ENCODE data around the gene METTL4. TPM values are rescaled to one million over a fixed set of nuclear protein-coding genes. Genes with fewer than 3 reads are reported as not detected.

Gene METTL4
- total and polyA plus RNA-seq, 9 of the 15 experiments (the other 6 are each of a cell fraction or from before 2014, with no cell fraction given), result 7.9 to 32.8 (median 22.1) TPM

GRCh38 chr18:2570772-2571199, 519 bp downstream of the METTL4 start (continued):
- TF ChIP-seq, protein P1, sequence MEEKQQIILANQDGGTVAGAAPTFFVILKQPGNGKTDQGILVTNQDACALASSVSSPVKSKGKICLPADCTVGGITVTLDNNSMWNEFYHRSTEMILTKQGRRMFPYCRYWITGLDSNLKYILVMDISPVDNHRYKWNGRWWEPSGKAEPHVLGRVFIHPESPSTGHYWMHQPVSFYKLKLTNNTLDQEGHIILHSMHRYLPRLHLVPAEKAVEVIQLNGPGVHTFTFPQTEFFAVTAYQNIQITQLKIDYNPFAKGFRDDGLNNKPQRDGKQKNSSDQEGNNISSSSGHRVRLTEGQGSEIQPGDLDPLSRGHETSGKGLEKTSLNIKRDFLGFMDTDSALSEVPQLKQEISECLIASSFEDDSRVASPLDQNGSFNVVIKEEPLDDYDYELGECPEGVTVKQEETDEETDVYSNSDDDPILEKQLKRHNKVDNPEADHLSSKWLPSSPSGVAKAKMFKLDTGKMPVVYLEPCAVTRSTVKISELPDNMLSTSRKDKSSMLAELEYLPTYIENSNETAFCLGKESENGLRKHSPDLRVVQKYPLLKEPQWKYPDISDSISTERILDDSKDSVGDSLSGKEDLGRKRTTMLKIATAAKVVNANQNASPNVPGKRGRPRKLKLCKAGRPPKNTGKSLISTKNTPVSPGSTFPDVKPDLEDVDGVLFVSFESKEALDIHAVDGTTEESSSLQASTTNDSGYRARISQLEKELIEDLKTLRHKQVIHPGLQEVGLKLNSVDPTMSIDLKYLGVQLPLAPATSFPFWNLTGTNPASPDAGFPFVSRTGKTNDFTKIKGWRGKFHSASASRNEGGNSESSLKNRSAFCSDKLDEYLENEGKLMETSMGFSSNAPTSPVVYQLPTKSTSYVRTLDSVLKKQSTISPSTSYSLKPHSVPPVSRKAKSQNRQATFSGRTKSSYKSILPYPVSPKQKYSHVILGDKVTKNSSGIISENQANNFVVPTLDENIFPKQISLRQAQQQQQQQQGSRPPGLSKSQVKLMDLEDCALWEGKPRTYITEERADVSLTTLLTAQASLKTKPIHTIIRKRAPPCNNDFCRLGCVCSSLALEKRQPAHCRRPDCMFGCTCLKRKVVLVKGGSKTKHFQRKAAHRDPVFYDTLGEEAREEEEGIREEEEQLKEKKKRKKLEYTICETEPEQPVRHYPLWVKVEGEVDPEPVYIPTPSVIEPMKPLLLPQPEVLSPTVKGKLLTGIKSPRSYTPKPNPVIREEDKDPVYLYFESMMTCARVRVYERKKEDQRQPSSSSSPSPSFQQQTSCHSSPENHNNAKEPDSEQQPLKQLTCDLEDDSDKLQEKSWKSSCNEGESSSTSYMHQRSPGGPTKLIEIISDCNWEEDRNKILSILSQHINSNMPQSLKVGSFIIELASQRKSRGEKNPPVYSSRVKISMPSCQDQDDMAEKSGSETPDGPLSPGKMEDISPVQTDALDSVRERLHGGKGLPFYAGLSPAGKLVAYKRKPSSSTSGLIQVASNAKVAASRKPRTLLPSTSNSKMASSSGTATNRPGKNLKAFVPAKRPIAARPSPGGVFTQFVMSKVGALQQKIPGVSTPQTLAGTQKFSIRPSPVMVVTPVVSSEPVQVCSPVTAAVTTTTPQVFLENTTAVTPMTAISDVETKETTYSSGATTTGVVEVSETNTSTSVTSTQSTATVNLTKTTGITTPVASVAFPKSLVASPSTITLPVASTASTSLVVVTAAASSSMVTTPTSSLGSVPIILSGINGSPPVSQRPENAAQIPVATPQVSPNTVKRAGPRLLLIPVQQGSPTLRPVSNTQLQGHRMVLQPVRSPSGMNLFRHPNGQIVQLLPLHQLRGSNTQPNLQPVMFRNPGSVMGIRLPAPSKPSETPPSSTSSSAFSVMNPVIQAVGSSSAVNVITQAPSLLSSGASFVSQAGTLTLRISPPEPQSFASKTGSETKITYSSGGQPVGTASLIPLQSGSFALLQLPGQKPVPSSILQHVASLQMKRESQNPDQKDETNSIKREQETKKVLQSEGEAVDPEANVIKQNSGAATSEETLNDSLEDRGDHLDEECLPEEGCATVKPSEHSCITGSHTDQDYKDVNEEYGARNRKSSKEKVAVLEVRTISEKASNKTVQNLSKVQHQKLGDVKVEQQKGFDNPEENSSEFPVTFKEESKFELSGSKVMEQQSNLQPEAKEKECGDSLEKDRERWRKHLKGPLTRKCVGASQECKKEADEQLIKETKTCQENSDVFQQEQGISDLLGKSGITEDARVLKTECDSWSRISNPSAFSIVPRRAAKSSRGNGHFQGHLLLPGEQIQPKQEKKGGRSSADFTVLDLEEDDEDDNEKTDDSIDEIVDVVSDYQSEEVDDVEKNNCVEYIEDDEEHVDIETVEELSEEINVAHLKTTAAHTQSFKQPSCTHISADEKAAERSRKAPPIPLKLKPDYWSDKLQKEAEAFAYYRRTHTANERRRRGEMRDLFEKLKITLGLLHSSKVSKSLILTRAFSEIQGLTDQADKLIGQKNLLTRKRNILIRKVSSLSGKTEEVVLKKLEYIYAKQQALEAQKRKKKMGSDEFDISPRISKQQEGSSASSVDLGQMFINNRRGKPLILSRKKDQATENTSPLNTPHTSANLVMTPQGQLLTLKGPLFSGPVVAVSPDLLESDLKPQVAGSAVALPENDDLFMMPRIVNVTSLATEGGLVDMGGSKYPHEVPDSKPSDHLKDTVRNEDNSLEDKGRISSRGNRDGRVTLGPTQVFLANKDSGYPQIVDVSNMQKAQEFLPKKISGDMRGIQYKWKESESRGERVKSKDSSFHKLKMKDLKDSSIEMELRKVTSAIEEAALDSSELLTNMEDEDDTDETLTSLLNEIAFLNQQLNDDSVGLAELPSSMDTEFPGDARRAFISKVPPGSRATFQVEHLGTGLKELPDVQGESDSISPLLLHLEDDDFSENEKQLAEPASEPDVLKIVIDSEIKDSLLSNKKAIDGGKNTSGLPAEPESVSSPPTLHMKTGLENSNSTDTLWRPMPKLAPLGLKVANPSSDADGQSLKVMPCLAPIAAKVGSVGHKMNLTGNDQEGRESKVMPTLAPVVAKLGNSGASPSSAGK (IDR thresholded peaks at IDR 0.05), result no peak
- TF ChIP-seq NBN (IDR thresholded peaks at IDR 0.05; ENCODE audit: low read depth) (no peak), RBM34 (IDR thresholded peaks at IDR 0.05; ENCODE audit: borderline replicate concordance, insufficient read depth, low read length) (no peak), POLR2B (IDR thresholded peaks at IDR 0.05; ENCODE audit: low read depth, partially characterized antibody) (peak; percentile 40), NR2C2 (CRISPR knock-in tag; IDR thresholded peaks at IDR 0.05) (no peak), NR2C2 (tag; IDR thresholded peaks at IDR 0.05) (no peak), XRCC4 (IDR thresholded peaks at IDR 0.05; ENCODE audit: extremely low read depth, insufficient read depth, insufficient read length) (no peak), JUND (IDR thresholded peaks at IDR 0.05; ENCODE audit: borderline replicate concordance, low read depth, low read length) (0 out of 2 replicates have a peak, but pooled peaks have one; percentile 25), JUND (tag; IDR thresholded peaks at IDR 0.05; ENCODE audit: borderline replicate concordance, low read depth, low read length) (no peak), NR2F6 (CRISPR knock-in tag; IDR thresholded peaks at IDR 0.05) (no peak), ZBTB33 (CRISPR knock-in tag; IDR thresholded peaks at IDR 0.05) (no peak), HDAC2 (IDR thresholded peaks at IDR 0.05) (no peak)
- TF ChIP-seq, protein P2, sequence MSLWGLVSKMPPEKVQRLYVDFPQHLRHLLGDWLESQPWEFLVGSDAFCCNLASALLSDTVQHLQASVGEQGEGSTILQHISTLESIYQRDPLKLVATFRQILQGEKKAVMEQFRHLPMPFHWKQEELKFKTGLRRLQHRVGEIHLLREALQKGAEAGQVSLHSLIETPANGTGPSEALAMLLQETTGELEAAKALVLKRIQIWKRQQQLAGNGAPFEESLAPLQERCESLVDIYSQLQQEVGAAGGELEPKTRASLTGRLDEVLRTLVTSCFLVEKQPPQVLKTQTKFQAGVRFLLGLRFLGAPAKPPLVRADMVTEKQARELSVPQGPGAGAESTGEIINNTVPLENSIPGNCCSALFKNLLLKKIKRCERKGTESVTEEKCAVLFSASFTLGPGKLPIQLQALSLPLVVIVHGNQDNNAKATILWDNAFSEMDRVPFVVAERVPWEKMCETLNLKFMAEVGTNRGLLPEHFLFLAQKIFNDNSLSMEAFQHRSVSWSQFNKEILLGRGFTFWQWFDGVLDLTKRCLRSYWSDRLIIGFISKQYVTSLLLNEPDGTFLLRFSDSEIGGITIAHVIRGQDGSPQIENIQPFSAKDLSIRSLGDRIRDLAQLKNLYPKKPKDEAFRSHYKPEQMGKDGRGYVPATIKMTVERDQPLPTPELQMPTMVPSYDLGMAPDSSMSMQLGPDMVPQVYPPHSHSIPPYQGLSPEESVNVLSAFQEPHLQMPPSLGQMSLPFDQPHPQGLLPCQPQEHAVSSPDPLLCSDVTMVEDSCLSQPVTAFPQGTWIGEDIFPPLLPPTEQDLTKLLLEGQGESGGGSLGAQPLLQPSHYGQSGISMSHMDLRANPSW (CRISPR knock-in tag; IDR thresholded peaks at IDR 0.05), result no peak

Measured in K562 (cell line).